ENCODE results near the gene ZFYVE26. TPM values are rescaled to one million over a fixed set of nuclear protein-coding genes. Genes with fewer than 3 reads are reported as not detected.
A peak's percentile ranks its signal among the peaks of the same experiment; 100 is the strongest.

The ZFYVE26 gene
- total RNA-seq, 1 donor from 2014 or later = 13.3 TPM

DNA sequence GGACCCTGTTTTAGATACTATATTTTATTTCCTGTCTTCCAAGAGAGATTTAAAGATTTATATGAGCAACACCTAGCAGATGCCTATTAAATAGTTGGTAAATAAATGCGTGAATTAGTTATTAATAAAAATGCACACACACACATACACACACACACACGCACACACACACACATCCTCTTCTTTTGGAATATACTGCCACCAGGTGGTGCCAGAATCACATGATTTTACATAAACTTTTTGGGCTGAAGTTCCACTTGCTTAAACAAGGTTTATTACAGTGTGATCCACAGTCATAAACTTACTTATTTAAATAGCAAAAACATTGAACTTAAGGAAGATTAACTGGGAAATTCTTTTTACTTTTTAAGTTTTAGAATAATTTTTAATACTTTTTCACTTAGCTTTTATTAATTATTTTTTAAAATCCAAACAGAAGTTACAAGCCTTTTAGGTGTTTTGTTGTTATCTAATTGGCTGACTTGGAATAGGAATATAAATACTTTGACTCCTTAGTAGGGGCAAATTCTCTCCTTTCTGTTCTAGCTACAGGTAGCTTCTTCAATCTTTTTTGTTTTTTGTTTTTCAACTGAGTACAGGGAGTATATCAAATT is 20.7 kb upstream of the ZFYVE26 start:
- H3K4me3 ChIP-seq = no peak overlapping the region
- intact Hi-C loops (cut with micrococcal nuclease) = no loop called here
- peak; percentile 60 for TF ChIP-seq CTCF (IDR thresholded peaks at IDR 0.05; ENCODE audit: borderline replicate concordance)
- H3K4me1 ChIP-seq = no peaks in the 10 kb centered on the region
- H3K9me3 ChIP-seq (replicated peaks) = no peaks in the 10 kb centered on the region
- DNase-seq = no peak
- H3K27me3 ChIP-seq (ENCODE audit: low read depth) = no peaks in the 10 kb centered on the region
- H3K27ac ChIP-seq (replicated peaks) = no peak overlapping the region
- H3K36me3 ChIP-seq = peaks cover 3% of the 10 kb centered on the region

- Histone ChIP-seq H3K4me1 (no peaks in the 10 kb centered on the region), H3K36me3 (peaks cover 3% of the 10 kb centered on the region), H3K4me3 (no peak overlapping the region), H3K27me3 (ENCODE audit: low read depth) (no peaks in the 10 kb centered on the region), H3K27ac (replicated peaks) (no peak overlapping the region), H3K9me3 (replicated peaks) (no peaks in the 10 kb centered on the region)
- intact Hi-C loops (cut with micrococcal nuclease) = no loop called here
- TF ChIP-seq CTCF (IDR thresholded peaks at IDR 0.05; ENCODE audit: borderline replicate concordance) = no peak
- DNase-seq = no peak
Measured at GRCh38 chr14:67835596-67835995, 19.2 kb upstream of the ZFYVE26 start.

GRCh38 chr14:67833403-67833802 is 17.0 kb upstream of the ZFYVE26 start:
- TF ChIP-seq CTCF (IDR thresholded peaks at IDR 0.05; ENCODE audit: borderline replicate concordance) = no peak
- Histone ChIP-seq H3K27ac (replicated peaks) (no peak overlapping the region), H3K4me1 (no peaks in the 10 kb centered on the region), H3K4me3 (no peak overlapping the region), H3K9me3 (replicated peaks) (peaks cover 5% of the 10 kb centered on the region), H3K27me3 (ENCODE audit: low read depth) (no peaks in the 10 kb centered on the region), H3K36me3 (peaks cover 3% of the 10 kb centered on the region)
- intact Hi-C loops (cut with micrococcal nuclease) = no loop called here
- no peak for DNase-seq

DNA sequence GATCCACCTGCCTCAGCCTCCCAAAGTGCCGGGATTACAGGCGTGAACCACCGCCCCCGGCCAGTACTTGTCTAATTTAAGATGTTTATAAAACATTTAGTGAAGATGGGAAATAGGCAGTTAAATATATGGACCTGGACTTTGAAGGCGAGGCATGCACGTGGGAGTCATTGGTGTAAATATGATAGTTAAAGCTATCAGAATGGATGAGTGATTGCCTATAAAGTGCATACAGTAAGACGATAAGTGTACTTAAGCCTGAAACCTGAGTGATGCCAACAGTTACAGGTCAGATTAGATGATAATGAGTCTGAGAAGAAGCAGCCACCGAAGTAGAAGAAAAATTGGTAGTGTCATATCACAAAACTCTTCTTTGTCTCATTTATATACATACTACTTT is 14.7 kb upstream of the ZFYVE26 start:
- intact Hi-C loops (cut with micrococcal nuclease) = no loop called here
- no peak overlapping the region for H3K27ac ChIP-seq (replicated peaks)

DNA sequence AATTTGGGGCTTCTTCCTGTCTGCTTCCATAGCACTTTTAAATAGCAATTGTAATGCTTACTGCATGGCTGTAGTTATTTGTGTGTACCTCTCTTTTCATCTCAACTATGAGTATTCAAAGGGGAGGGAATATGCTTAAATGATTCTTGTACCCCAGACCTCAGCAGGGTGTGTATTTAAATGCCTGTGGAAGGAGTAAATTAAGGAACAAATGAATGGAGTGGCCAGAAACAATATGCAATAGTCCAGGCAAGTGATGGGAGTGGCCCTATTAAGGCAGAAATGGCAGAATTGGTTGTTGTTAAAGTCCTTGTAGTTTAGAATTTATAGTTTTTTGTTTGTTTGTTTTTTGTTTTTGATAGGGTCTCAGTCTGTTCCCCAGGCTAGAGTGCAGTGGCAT is 4.7 kb upstream of the ZFYVE26 start:
- no peak for TF ChIP-seq CTCF (IDR thresholded peaks at IDR 0.05; ENCODE audit: borderline replicate concordance)
- intact Hi-C loops (cut with micrococcal nuclease) = no loop called here
- Histone ChIP-seq H3K36me3 (peaks cover 9% of the 10 kb centered on the region), H3K4me3 (no peak overlapping the region), H3K27me3 (ENCODE audit: low read depth) (no peaks in the 10 kb centered on the region), H3K4me1 (peaks cover 24% of the 10 kb centered on the region), H3K27ac (replicated peaks) (no peak overlapping the region), H3K9me3 (replicated peaks) (no peaks in the 10 kb centered on the region)
- DNase-seq = no peak

More for the DNA sequence above, 14.7 kb upstream of the ZFYVE26 start:
- peaks cover 6% of the 10 kb centered on the region for H3K9me3 ChIP-seq (replicated peaks)
- H3K27me3 ChIP-seq (ENCODE audit: low read depth) = no peaks in the 10 kb centered on the region
- H3K4me3 ChIP-seq = no peak overlapping the region
- no peak for DNase-seq
- peaks cover 13% of the 10 kb centered on the region for H3K36me3 ChIP-seq
- no peak for TF ChIP-seq CTCF (IDR thresholded peaks at IDR 0.05; ENCODE audit: borderline replicate concordance)
- no peaks in the 10 kb centered on the region for H3K4me1 ChIP-seq

Data from left ventricle myocardium inferior (tissue), 1 donor.